ENCODE results near the gene AUTS2. TPM values are rescaled to one million over a fixed set of nuclear protein-coding genes. Genes with fewer than 3 reads are reported as not detected.

The AUTS2 gene
- total and polyA plus RNA-seq, 2 of the 8 experiments (the other 6 are each of a cell fraction or from before 2014, with no cell fraction given), result 25.9 to 101 TPM

DNA sequence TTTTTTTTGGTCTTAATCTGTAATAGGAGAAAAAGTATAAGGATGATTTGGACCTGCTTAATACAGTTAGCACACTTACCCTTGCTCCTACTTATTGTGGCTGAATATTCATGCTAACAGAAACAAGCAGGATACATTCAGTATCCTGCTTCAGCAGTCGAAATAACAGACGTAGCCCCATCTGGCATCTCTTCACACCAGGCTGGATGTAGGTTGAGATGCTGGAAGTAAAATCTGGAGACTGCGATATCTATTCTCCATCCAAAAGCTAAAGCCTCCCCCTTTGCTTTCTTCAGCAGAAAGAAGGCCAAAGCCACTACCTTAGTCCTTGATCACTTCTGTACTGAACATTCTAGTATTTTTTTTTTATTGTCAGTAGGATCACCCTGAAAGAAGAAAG lies 537.4 kb downstream of the AUTS2 start:
- Histone ChIP-seq H3K27me3 (replicated peaks in 1 of 4; ENCODE audit: control insufficient read depth in 3 of 4, extremely low read depth in 1 of 4, insufficient read depth in 3 of 4, low read length in 3 of 4) (no peaks in the 10 kb centered on the region), H4K20me1 (replicated peaks in 1 of 2; ENCODE audit: control insufficient read depth in 1 of 2, insufficient read depth in 2 of 2, low read length in 2 of 2) (no peaks in the 10 kb centered on the region), H2AFZ (ENCODE audit: low read length) (no peak overlapping the region), H3K79me2 (ENCODE audit: control insufficient read depth in 1 of 2, insufficient read depth in 2 of 2, low read length in 2 of 2) (no peaks in the 10 kb centered on the region), H2BK120ac (replicated peaks; ENCODE audit: low read depth, low read length) (no peak overlapping the region), H3K79me1 (ENCODE audit: low read depth, low read length) (no peaks in the 10 kb centered on the region), H3K56ac (replicated peaks; ENCODE audit: insufficient read length, low read depth, low read length) (no peak overlapping the region), H3K4ac (replicated peaks; ENCODE audit: insufficient read length, low read depth, low read length) (no peak overlapping the region), H4K5ac (ENCODE audit: insufficient read length, low read depth, low read length) (no peak overlapping the region), H3K4me3 (ENCODE audit: extremely low read depth in 1 of 4, insufficient read depth in 2 of 4, low read depth in 3 of 4, low read length in 4 of 4) (no peak overlapping the region), H2BK15ac (ENCODE audit: low read length) (no peak overlapping the region), H3K4me2 (ENCODE audit: insufficient read depth in 1 of 2, low read depth in 2 of 2, low read length in 2 of 2) (no peak overlapping the region), H2AK5ac (ENCODE audit: low read depth, low read length) (no peak overlapping the region), H3K9me3 (ENCODE audit: insufficient read depth in 2 of 2, low read depth in 1 of 2, low read length in 1 of 2) (no peaks in the 10 kb centered on the region), H3K27ac (ENCODE audit: low read depth, low read length) (no peak overlapping the region), H2BK20ac (ENCODE audit: low read length) (no peak overlapping the region), H2BK5ac (ENCODE audit: low read depth, low read length) (no peak overlapping the region), H3K23me2 (ENCODE audit: low read depth, low read length) (no peaks in the 10 kb centered on the region), H3K18ac (ENCODE audit: extremely low read depth, low read length) (no peak overlapping the region), H3K4me1 (replicated peaks in 1 of 4; ENCODE audit: control insufficient read depth in 3 of 4, insufficient read depth in 4 of 4, low read length in 3 of 4) (peaks cover 0 to 4% (median 2%) of the 10 kb centered on the region in 4 experiments; a peak in 2 of 7 replicates), H4K91ac (replicated peaks; ENCODE audit: insufficient read length, low read length) (no peak overlapping the region), H2BK12ac (ENCODE audit: low read depth, low read length) (no peak overlapping the region), H3K36me3 (ENCODE audit: control insufficient read depth in 2 of 4, insufficient read depth in 4 of 4, low read length in 3 of 4) (no peaks in the 10 kb centered on the region), H3K14ac (ENCODE audit: insufficient read length) (no peak overlapping the region), H4K8ac (ENCODE audit: extremely low read depth, insufficient read depth, low read length) (no peak overlapping the region), H3K23ac (ENCODE audit: insufficient read length) (no peak overlapping the region), H3K9ac (replicated peaks in 1 of 4; ENCODE audit: extremely low read depth in 1 of 4, low read depth in 3 of 4, low read length in 3 of 4) (no peak overlapping the region)
- CTCF ChIA-PET (ENCODE audit: partially characterized antibody), result interaction anchor here (0.6 kb wide), 1 partner anchor 747 kb away, joined by 5 read pairs; no protein-coding TSS in a partner anchor
- WGBS, 2 experiments (ENCODE audit: extremely low coverage in 1 of 2, insufficient coverage in 1 of 2, insufficient read length in 1 of 2, insufficient replicate concordance in 2 of 2, low coverage in 1 of 2, low lambda C conversion rate in 2 of 2, missing lambda C conversion rate in 1 of 2), result 88% methylated on average over 3 of the region's 3 CpGs; no CpG with 5 or more reads in 1 of the 2 experiments
- DNase-seq (ENCODE audit: low read depth in 1 of 2, low spot score in 2 of 2) (no peak), FAIRE-seq (no peak)
- POLR2A ChIA-PET (ENCODE audit: partially characterized antibody), result interaction anchor here (0.6 kb wide), 1 partner anchor 303 kb away, joined by 4 read pairs; no protein-coding TSS in a partner anchor
- TF ChIP-seq HDAC2 (IDR thresholded peaks at IDR 0.05; ENCODE audit: borderline replicate concordance in 1 of 2, low read depth in 2 of 2, low read length in 2 of 2) (no peak), TBP (IDR thresholded peaks at IDR 0.05; ENCODE audit: low read depth, low read length) (no peak), SUZ12 (IDR thresholded peaks at IDR 0.05; ENCODE audit: low read length) (no peak), BRCA1 (IDR thresholded peaks at IDR 0.05; ENCODE audit: low read depth, low read length) (no peak), POU5F1 (IDR thresholded peaks at IDR 0.05; ENCODE audit: low read depth, low read length) (no peak), TAF1 (IDR thresholded peaks at IDR 0.05; ENCODE audit: low read depth, low read length) (no peak), SP1 (IDR thresholded peaks at IDR 0.05; ENCODE audit: low read depth, low read length) (no peak), RFX5 (IDR thresholded peaks at IDR 0.05; ENCODE audit: borderline replicate concordance, low read depth, low read length) (no peak), MAFK (IDR thresholded peaks at IDR 0.05; ENCODE audit: low read depth, low read length) (no peak), HDAC6 (IDR thresholded peaks at IDR 0.05; ENCODE audit: low read depth, low read length) (no peak)
- TF ChIP-seq, protein P1, sequence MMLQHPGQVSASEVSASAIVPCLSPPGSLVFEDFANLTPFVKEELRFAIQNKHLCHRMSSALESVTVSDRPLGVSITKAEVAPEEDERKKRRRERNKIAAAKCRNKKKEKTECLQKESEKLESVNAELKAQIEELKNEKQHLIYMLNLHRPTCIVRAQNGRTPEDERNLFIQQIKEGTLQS (IDR thresholded peaks at IDR 0.05; ENCODE audit: insufficient read depth, low read depth, low read length), result no peak
- TF ChIP-seq, protein P2, sequence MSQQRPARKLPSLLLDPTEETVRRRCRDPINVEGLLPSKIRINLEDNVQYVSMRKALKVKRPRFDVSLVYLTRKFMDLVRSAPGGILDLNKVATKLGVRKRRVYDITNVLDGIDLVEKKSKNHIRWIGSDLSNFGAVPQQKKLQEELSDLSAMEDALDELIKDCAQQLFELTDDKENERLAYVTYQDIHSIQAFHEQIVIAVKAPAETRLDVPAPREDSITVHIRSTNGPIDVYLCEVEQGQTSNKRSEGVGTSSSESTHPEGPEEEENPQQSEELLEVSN (IDR thresholded peaks at IDR 0.05), result no peak
